Lower leg skin (tissue), 4 donors: ENCODE measurements around the gene HNRNPU. TPM values are rescaled to one million over a fixed set of nuclear protein-coding genes. Genes with fewer than 3 reads are reported as not detected.

ENCODE experiments used
- DNase-seq, 2 donors: peaks; one replicate each; pipeline ENCODE4 v3.0.0-alpha.2; 2019; ENCODE audit warnings: low spot score in 2 of 2
- H3K4me3 ChIP-seq: fragments of 200-600 bp; sonication (generic); 2 replicates; pipeline ENCODE4 v1.5.1; 2017; ENCODE audit warnings: mild to moderate bottlenecking, low read depth; ENCODE audit not compliant: poor library complexity, severe bottlenecking
- CTCF ChIP-seq, 3 donors: fragments of 450-650 bp; IDR thresholded peaks; one replicate each; pipeline ENCODE4 v1.5.1; 2016; ENCODE audit warnings: antibody characterized with exemption in 3 of 3, mild to moderate bottlenecking in 3 of 3, moderate library complexity in 2 of 3
- POLR2A ChIP-seq, 2 donors: fragments of 450-650 bp; IDR thresholded peaks; one replicate each; pipeline ENCODE4 v1.6.1; 2016 to 2017; ENCODE audit warnings: antibody characterized with exemption in 2 of 2, mild to moderate bottlenecking in 1 of 2, moderate library complexity in 1 of 2
- WGBS, 2 donors: methylation state at CpG; one replicate each; pipeline ENCODE4 v1.1.5; 2018; 5-methylcytosine and 5-hydroxymethylcytosine counted together
- intact Hi-C: fragments of 100-400 bp; cut with DNase I; formaldehyde crosslinking; loops from one replicate; pipeline ENCODE4 v1.15.0; 2023; ENCODE audit warnings: low total_unique reads
- total RNA-seq, 4 donors: library from RNA; depleted of rRNA; stranded (reverse); fragments of >200 nt; gene quantifications; one replicate each; pipeline ENCODE4 v1.1.0, GENCODE V29; 2016

HNRNPU gene
- total RNA-seq, 4 donors from 2014 or later: 183 to 262 (median 209) TPM

GRCh38 chr1:244896550-244896949, 32.2 kb upstream of the HNRNPU start:
- intact Hi-C loops: no loop called here
- DNase-seq: no peak
- 82 to 88% methylated on average over 3 of the region's 3 CpGs for WGBS, 2 donors
- H3K4me3 ChIP-seq: no peak overlapping the region
- TF ChIP-seq CTCF (IDR thresholded peaks at IDR 0.05) (no peak), POLR2A (IDR thresholded peaks at IDR 0.05) (no peak)

DNA sequence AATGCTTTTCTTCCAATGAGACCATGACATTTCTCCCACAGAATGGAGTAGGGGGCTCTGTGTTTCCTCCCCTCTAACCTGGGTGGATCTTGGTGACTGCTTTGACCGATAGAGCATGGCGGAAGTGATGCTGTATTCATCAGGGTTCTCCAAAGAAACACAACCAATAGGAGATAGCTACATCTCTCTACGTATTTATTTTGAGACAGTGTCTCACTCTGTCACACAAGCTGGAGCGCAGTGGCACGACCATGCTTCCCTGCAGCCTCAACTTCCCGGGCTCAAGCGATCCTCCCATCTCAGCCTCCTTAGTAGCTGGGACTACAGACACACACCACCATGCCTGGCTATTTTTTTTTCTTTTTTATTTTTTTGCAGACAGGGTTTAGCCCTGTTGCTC, 29.5 kb upstream of the HNRNPU start:
- 92 to 94% methylated on average over 7 of the region's 7 CpGs for WGBS, 2 donors
- DNase-seq: no peak
- TF ChIP-seq POLR2A (IDR thresholded peaks at IDR 0.05): no peak
- no peak for TF ChIP-seq CTCF (IDR thresholded peaks at IDR 0.05)
- intact Hi-C loops: no loop called here
- H3K4me3 ChIP-seq: no peak overlapping the region

GRCh38 chr1:244887281-244887680, 22.9 kb upstream of the HNRNPU start:
- TF ChIP-seq CTCF (IDR thresholded peaks at IDR 0.05) (no peak), POLR2A (IDR thresholded peaks at IDR 0.05) (no peak)
- intact Hi-C loops: no loop called here
- DNase-seq: no peak
- H3K4me3 ChIP-seq: no peak overlapping the region
- 85 to 88% methylated on average over 4 of the region's 4 CpGs for WGBS, 2 donors

GRCh38 chr1:244881552-244882280, 17.4 kb upstream of the HNRNPU start:
- 78 to 82% methylated on average over 11 of the region's 11 CpGs for WGBS, 2 donors
- intact Hi-C loops: no loop called here
- DNase-seq: no peak
- TF ChIP-seq POLR2A (IDR thresholded peaks at IDR 0.05): no peak
- no peak for TF ChIP-seq CTCF (IDR thresholded peaks at IDR 0.05)
- H3K4me3 ChIP-seq: no peak overlapping the region

DNA sequence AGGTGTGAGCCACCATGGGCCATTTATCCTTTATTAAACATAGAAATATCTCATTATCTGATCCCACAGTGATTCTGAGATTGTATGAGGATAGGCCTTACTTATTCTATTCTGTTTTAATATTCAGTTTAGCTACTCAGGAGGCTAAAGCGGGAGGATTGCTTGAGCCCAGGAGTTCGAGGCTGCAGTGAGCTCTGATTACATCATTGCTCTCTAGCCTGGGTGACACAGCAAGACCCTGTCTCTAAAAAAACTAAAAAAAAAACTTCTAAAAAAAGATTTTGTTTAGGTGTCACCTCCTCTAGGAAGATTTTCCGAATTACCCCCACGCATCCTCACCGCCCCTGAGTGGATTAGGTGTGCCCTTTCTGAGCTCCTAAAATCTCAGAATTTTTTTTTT, 14.3 kb upstream of the HNRNPU start:
- no peak for DNase-seq
- 84 to 94% methylated on average over 5 of the region's 5 CpGs for WGBS, 2 donors
- H3K4me3 ChIP-seq: no peak overlapping the region
- intact Hi-C loops: no loop called here
- no peak for TF ChIP-seq POLR2A (IDR thresholded peaks at IDR 0.05)
- TF ChIP-seq CTCF (IDR thresholded peaks at IDR 0.05): no peak
